ENCODE measurements around the gene FOCAD. TPM values are rescaled to one million over a fixed set of nuclear protein-coding genes. Genes with fewer than 3 reads are reported as not detected.

The FOCAD gene
- total RNA-seq, 1 experiment from 2014 or later: 40.7 TPM

GRCh38 chr9:20782289-20782688 is 98.2 kb downstream of the FOCAD start:
- no TSS peak for BruUV-seq (replicated peaks)
- no peaks in the 10 kb centered on the region for H3K4me1 ChIP-seq (ENCODE audit: control insufficient read depth in 1 of 2, insufficient read depth in 2 of 2, low read length in 2 of 2)
- ChIA-PET POLR2A (no interaction called here), CTCF (no interaction called here), RAD21 (ENCODE audit: low non-redundant PET in 1 of 2, low total read pairs in 2 of 2, uncharacterized antibody in 2 of 2, unreplicated experiment in 2 of 2) (no interaction called here)
- no peak overlapping the region for H3K4me2 ChIP-seq (ENCODE audit: low read length)
- H3K9me3 ChIP-seq (ENCODE audit: control insufficient read depth in 1 of 2, insufficient read depth in 1 of 2, low read depth in 1 of 2, low read length in 2 of 2): no peaks in the 10 kb centered on the region
- ATAC-seq: no peak
- no peak overlapping the region for H3K27ac ChIP-seq (ENCODE audit: low read depth, low read length)
- no peak overlapping the region for H2AFZ ChIP-seq (ENCODE audit: low read depth, low read length, poor library complexity, severe bottlenecking)
- no peaks in the 10 kb centered on the region for H3K36me3 ChIP-seq (ENCODE audit: control insufficient read depth in 1 of 2, insufficient read depth in 2 of 2, low read length in 2 of 2)
- H3K9me2 ChIP-seq (ENCODE audit: insufficient read depth): no peaks in the 10 kb centered on the region
- DNase-seq (ENCODE audit: low read depth, low spot score): no peak
- intact Hi-C loops (cut with micrococcal nuclease): no loop called here
- H3K9ac ChIP-seq (ENCODE audit: low read length): no peak overlapping the region
- no peaks in the 10 kb centered on the region for H3K27me3 ChIP-seq (ENCODE audit: insufficient read depth, low read length)
- H3K79me2 ChIP-seq (ENCODE audit: insufficient read depth, low read length): no peaks in the 10 kb centered on the region
- no peaks in the 10 kb centered on the region for H4K20me1 ChIP-seq (ENCODE audit: insufficient read depth)
- H3K4me3 ChIP-seq (replicated peaks in 1 of 2; ENCODE audit: low read depth in 1 of 2, low read length in 2 of 2): no peak overlapping the region
- TF ChIP-seq TCF7L2 (IDR thresholded peaks at IDR 0.05; ENCODE audit: borderline replicate concordance, extremely low read depth, insufficient read depth, insufficient read length): no peak
- TF ChIP-seq SRF (IDR thresholded peaks at IDR 0.05; ENCODE audit: low read depth): no peak
- TF ChIP-seq ATF3 (IDR thresholded peaks at IDR 0.05): no peak

GRCh38 chr9:20783057-20784038 is 99.3 kb downstream of the FOCAD start:
- RAD21 ChIA-PET (ENCODE audit: low non-redundant PET in 1 of 2, low total read pairs in 2 of 2, uncharacterized antibody in 2 of 2, unreplicated experiment in 2 of 2): no interaction called here
- ATAC-seq: no peak
- Histone ChIP-seq H4K20me1 (ENCODE audit: insufficient read depth) (no peaks in the 10 kb centered on the region), H3K79me2 (ENCODE audit: insufficient read depth, low read length) (no peaks in the 10 kb centered on the region), H2AFZ (ENCODE audit: low read depth, low read length, poor library complexity, severe bottlenecking) (no peak overlapping the region), H3K9ac (ENCODE audit: low read length) (no peak overlapping the region), H3K4me2 (ENCODE audit: low read length) (no peak overlapping the region), H3K4me3 (replicated peaks in 1 of 2; ENCODE audit: low read depth in 1 of 2, low read length in 2 of 2) (no peak overlapping the region), H3K27ac (ENCODE audit: low read depth, low read length) (no peak overlapping the region), H3K36me3 (ENCODE audit: control insufficient read depth in 1 of 2, insufficient read depth in 2 of 2, low read length in 2 of 2) (no peaks in the 10 kb centered on the region), H3K4me1 (ENCODE audit: control insufficient read depth in 1 of 2, insufficient read depth in 2 of 2, low read length in 2 of 2) (no peaks in the 10 kb centered on the region), H3K9me2 (ENCODE audit: insufficient read depth) (no peaks in the 10 kb centered on the region), H3K27me3 (ENCODE audit: insufficient read depth, low read length) (no peaks in the 10 kb centered on the region), H3K9me3 (ENCODE audit: control insufficient read depth in 1 of 2, insufficient read depth in 1 of 2, low read depth in 1 of 2, low read length in 2 of 2) (no peaks in the 10 kb centered on the region)
- no TSS peak for BruUV-seq (replicated peaks)
- TF ChIP-seq ZFX (IDR thresholded peaks at IDR 0.05) (no peak), EGR1 (IDR thresholded peaks at IDR 0.05; ENCODE audit: low read depth) (no peak), CEBPB (IDR thresholded peaks at IDR 0.05; ENCODE audit: low read depth) (no peak), MAX (IDR thresholded peaks at IDR 0.05) (no peak), TCF7L2 (IDR thresholded peaks at IDR 0.05; ENCODE audit: borderline replicate concordance, extremely low read depth, insufficient read depth, insufficient read length) (no peak), SRF (IDR thresholded peaks at IDR 0.05; ENCODE audit: low read depth) (no peak), SIN3A (IDR thresholded peaks at IDR 0.05; ENCODE audit: low read depth) (no peak), EZH2phosphoT487 (IDR thresholded peaks at IDR 0.05; ENCODE audit: borderline replicate concordance) (no peak), YY1 (IDR thresholded peaks at IDR 0.05; ENCODE audit: extremely low read depth, insufficient replicate concordance, low read depth, low read length) (no peak), RAD21 (IDR thresholded peaks at IDR 0.05; ENCODE audit: low read depth) (no peak), SP1 (IDR thresholded peaks at IDR 0.05; ENCODE audit: low read depth) (no peak), ZNF274 (IDR thresholded peaks at IDR 0.05; ENCODE audit: low read depth, low read length) (no peak)
- no peak for DNase-seq (ENCODE audit: low read depth, low spot score)
- intact Hi-C loops (cut with micrococcal nuclease): no loop called here
- CTCF ChIA-PET: no interaction called here
- POLR2A ChIA-PET: no interaction called here

All from HCT116 (cell line).